ENCODE data around the gene ASPA.

GRCh38 chr17:3448059-3448665, 27.6 kb upstream of the ASPA start:
- TF ChIP-seq GATA2 (IDR thresholded peaks at IDR 0.05; ENCODE audit: low read depth, low read length) = no peak
- no peak for TF ChIP-seq GATA3 (IDR thresholded peaks at IDR 0.05; ENCODE audit: low read depth, low read length)
